ENCODE measurements around the gene ST8SIA6.
"Not testable (repeated sequence)": the region's sequence is repeated elsewhere in the genome, so short reads cannot be mapped to it uniquely, and the experiment has no call there.

The ST8SIA6 gene

DNA sequence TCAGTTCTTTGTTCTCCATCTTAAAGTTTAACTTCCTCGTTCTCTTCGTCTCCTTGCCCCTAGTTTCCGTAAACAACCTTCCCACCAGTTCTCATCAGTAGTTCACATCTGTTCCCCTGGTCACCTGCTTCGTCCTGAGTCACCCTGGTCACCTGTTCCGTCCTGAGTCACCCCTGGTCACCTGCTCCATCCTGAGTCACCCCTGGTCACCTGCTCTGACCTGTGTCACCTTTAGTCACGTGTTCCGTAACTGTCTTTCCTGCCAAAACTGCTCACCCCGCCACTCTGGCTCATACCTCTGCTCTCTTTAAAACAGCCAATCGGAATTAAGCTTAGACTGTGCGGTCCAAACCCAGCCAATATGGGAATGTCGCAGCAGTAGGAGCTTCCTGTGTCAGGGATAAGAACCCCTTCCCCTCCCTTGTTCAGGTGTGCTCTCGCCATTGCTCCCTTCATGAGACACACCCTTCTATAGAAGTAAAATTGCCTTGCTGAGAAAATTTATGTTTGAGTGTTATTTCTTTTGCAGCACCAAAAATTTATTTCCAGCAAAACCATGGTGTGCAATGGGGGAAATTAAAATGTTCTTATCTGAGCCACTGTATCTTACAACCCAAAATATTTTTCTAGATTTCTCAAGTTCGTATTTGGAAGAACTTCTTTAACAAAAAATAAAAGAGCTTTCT lies 114.1 kb downstream of the ST8SIA6 start:
- no peak for DNase-seq

DNA sequence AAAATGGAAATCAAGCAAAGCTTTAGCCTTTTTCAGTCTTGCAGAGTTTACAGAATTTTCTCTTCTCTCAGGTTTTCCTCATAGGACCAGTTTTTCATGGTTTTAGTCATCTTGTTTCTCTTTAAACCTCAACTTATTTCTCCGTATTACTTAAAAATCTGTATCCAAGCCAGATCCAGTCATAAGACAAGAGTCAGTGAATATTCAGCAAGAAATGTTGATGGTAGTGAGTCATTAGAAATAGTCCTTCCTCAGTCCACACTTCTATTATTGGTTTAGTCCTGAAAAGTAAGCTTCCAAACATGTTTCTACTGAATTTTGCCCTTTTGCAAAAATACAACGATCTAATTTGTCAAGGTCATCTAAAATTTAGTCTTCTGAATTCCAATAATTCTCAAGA lies 119.3 kb downstream of the ST8SIA6 start:
- no peak for DNase-seq

- no peak for DNase-seq
Observed at GRCh38 chr10:17330501-17330900, 123.9 kb downstream of the ST8SIA6 start.

GRCh38 chr10:17326377-17326776 lies 128.0 kb downstream of the ST8SIA6 start:
- DNase-seq, result no peak

GRCh38 chr10:17321957-17322356 lies 132.4 kb downstream of the ST8SIA6 start:
- not testable (repeated sequence) for DNase-seq

DNA sequence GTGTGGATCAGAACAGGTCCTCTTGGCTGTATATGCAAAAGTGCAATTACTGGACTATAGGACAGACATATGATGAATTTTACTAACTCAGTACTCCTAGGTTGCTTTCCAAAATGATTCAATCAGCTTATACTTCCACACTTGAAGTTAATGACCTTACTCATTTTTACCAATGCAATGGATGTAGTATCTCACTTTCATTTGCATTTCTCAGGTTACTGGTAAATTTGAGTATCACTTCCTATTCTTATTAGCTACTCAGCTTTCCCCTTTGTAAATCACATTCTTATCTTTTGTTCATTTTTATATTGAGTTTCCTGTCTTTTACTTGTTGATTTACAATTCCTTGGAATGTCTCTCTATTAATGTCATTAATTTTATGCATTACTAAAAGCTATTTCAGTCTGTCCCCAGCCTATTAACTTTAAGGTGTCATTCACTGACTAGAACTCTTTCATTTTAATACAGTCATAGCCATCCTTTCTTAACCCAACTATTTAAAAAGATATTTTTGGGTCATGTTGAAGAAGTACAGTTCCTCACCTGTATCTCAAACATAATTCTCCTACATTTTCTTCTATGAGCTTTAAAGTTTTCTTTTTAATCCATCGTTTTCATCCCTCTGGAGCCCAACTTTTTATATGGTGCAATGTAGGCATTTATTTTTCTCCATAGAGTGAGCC lies 137.8 kb downstream of the ST8SIA6 start:
- DNase-seq, result no peak

DNA sequence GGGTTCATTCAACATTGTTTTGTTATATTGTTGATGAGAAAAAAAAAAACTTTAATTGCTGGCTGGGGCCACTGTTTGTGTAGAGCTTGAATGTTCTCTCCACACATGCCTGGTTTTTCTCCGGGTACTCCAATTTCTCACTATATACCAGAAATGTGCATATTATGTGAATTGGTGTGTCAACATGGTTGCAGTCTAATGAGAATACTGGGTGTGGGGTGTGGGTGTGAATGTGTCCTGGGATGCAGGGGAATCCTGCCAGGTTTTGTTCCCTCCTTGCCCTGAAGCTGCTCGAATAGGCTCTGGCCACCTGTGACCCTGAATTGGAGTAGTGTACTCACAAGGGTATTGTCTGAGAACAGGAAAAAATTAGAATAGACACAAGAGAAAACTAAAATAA lies 145.0 kb downstream of the ST8SIA6 start:
- no peak for DNase-seq

- DNase-seq, result no peak
Observed at GRCh38 chr10:17307123-17307522, 147.3 kb downstream of the ST8SIA6 start.

GRCh38 chr10:17292375-17292774 lies 162.0 kb downstream of the ST8SIA6 start:
- DNase-seq, result no peak

GRCh38 chr10:17290226-17290625 lies 164.2 kb downstream of the ST8SIA6 start:
- DNase-seq, result no peak

GRCh38 chr10:17289763-17290162 lies 164.6 kb downstream of the ST8SIA6 start:
- no peak for DNase-seq

- DNase-seq, result no peak
Observed at GRCh38 chr10:17286562-17287550, 167.5 kb downstream of the ST8SIA6 start.

GRCh38 chr10:17282311-17282710 lies 172.1 kb downstream of the ST8SIA6 start:
- no peak for DNase-seq

DNA sequence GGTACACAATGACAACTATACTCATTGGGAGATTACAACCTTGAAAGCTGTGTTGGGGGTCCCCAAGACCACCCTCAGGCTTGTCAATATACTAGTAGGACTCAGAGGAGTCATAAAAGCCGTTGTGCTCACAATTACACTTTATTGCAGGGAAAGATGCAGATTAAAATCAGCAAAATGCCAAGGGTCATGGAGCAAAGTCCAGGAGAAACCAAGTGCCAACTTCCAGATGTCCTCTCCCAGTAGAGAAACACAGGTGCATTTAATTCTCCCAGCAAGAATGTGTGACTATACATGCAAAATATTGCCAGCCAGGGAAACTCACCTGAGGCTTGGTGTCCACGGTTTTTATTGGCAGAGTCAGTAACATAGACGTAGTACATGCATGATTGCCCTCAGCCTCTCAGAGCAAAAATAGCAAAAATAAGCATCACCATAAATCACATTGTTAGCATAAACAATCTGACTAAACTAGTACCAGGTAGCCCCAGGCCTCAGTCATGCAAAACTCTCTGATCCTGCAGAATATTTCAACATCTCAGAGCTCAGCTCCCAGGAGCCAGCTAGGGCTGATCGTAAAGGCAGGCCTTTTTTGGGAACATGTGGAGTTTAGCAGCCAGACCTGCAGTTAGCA lies 175.7 kb downstream of the ST8SIA6 start:
- no peak for DNase-seq

DNA sequence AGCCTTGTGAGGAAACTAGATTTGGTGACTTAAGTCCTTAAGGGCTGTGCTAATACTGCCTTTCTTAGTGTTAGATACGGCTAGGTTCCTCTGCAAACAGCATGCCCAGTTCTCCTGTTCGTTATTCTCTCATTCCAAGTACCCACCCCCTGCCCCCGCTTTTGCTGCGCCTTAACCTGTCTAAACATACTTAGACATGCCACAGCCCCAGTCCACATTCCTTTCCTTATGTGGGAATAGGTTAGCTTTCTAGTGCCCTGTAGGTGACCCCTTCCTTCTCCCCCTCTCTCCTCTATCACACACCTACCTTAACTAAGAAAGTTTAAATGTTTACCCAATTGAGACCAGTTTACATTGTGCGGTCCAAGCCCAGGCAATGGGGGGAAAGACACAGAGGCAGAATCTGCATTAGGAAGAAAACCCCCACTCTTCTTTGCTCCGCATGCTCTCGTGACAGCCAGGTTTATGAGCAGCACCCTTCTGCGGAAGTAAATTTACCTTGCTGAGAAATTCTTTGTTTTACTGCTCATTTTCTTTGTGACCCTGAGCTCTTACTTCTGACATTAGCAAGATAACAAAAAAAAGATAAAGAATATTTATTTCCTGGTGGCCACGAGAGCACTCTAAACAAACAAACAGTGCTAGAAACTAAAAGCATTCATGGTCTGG lies 177.5 kb downstream of the ST8SIA6 start:
- DNase-seq, result no peak

DNA sequence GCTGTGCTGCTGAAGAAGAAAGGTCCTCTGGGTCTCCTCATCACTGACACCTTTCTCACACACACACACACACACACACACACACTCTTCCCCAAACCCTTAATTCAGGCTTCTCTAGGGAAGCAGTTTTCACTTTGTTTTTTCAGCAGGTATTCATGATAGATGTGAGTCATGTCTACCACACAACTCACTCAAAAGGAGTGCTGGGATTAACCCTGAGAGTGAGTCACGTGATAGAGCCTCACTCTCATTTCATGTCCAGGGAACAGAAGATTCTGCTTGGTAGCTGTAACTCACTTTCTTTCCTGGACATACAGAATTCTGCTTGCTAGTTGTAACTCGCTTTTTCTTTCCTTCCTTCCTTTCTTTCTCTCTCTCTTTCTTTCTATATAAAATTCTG lies 181.0 kb downstream of the ST8SIA6 start:
- no peak for DNase-seq

DNA sequence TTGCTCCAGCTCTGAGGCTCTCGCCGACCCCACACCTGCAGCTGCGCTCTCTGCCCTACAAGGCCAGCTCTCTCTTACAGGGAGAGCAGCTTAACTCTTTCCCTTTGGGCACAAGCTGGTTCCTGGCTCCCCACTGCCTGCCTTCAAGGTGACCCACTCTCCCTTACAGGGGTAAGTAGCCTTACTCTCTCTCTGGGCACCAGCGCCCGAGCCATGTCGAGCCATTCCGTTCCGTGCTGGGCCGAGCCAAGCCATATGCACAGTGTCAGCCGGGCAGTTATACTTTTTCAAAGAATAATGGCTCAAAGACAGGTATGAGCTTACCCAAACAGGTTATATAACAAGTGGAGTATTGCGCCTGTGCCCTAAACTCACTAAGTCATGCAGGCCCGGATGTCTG lies 181.7 kb downstream of the ST8SIA6 start:
- no peak for DNase-seq

All from stimulated activated CD4-positive, alpha-beta T cell treated with anti-CD3 and anti-CD28 coated beads, Interleukin-4, amount 100 ng/mL, for 4 hours (primary cell).